ENCODE results near the gene ERBIN. TPM values are rescaled to one million over a fixed set of nuclear protein-coding genes. Genes with fewer than 3 reads are reported as not detected.
A peak's percentile ranks its signal among the peaks of the same experiment; 100 is the strongest.

The ERBIN gene
- polyA plus RNA-seq, 2 of the 4 experiments (the other 2 are of a cell fraction): 24.3 to 57.7 TPM

- DNase-seq (ENCODE audit: low read depth in 1 of 2, low spot score in 1 of 2) (no peak), FAIRE-seq (no peak), ATAC-seq (peak; percentile 21 to 40; a peak in 5 of 6 replicates)
- POLR2A ChIA-PET: interaction anchor here (0.8 to 2.7 kb wide), 2 partner anchors 90 to 220 kb away, joined by 5 to 13 read pairs; partner anchors contain the start of gene SREK1
- H3K4me2 ChIP-seq: peak overlapping the region; percentile 79
- TF ChIP-seq CHD2 (IDR thresholded peaks at IDR 0.05; ENCODE audit: low read length, partially characterized antibody) (no peak), RNF2 (IDR thresholded peaks at IDR 0.05; ENCODE audit: borderline replicate concordance, low read depth) (0 out of 2 replicates have a peak, but pooled peaks have one; percentile 40), BHLHE40 (IDR thresholded peaks at IDR 0.05; ENCODE audit: low read depth, low read length) (no peak)
- H3K4me1 ChIP-seq: peaks cover 46% of the 10 kb centered on the region
- H3K9me3 ChIP-seq: no peaks in the 10 kb centered on the region
- peak overlapping the region; percentile 78 for H3K4me3 ChIP-seq
- WGBS (ENCODE audit: missing lambda C conversion rate): 14% methylated on average over 19 of the region's 19 CpGs
- CTCF ChIA-PET: interaction anchor here (0.6 to 2.6 kb wide), 8 partner anchors 10 to 182 kb away, joined by 3 to 5 read pairs (median 3); no protein-coding TSS in a partner anchor
- H3K27ac ChIP-seq: peak overlapping the region; percentile 99
Measured at GRCh38 chr5:65924366-65925043, 1.9 kb upstream of the ERBIN start.

- FAIRE-seq: no peak
Measured at GRCh38 chr5:65925044-65925600, 1.3 kb upstream of the ERBIN start.

GRCh38 chr5:65925601-65926275 lies 637 bp upstream of the ERBIN start:
- ChIA-PET POLR2A (interaction anchor here (0.5 to 2.7 kb wide), 9 partner anchors 9 to 258 kb away, joined by 3 to 13 read pairs (median 3); partner anchors contain the start of genes NLN, SGTB and SREK1), CTCF (interaction anchor here (1.1 to 2.6 kb wide), 4 partner anchors 11 to 181 kb away, joined by 3 to 5 read pairs (median 4); no protein-coding TSS in a partner anchor)
- 2% methylated on average over 54 of the region's 94 CpGs for WGBS (ENCODE audit: missing lambda C conversion rate)
- peak overlapping the region; percentile 78 for H3K4me3 ChIP-seq
- ATAC-seq (peak; percentile 83 to 85), DNase-seq (ENCODE audit: low read depth in 1 of 2, low spot score in 1 of 2) (peak; percentile 69 to 89), FAIRE-seq (no peak)
- H3K4me1 ChIP-seq: peaks cover 44% of the 10 kb centered on the region
- H3K27ac ChIP-seq: peak overlapping the region; percentile 99
- H3K4me2 ChIP-seq: peak overlapping the region; percentile 80
- no peaks in the 10 kb centered on the region for H3K9me3 ChIP-seq
- TF ChIP-seq EP300 (IDR thresholded peaks at IDR 0.05): no peak
- TF ChIP-seq ZSCAN20 (CRISPR knock-in tag; IDR thresholded peaks at IDR 0.05): no peak
- TF ChIP-seq NPAS2 (CRISPR knock-in tag; IDR thresholded peaks at IDR 0.05; ENCODE audit: borderline replicate concordance): no peak
- peak; percentile 92; the same call in 1 of the 2 replicates for TF ChIP-seq HMGXB4 (CRISPR knock-in tag; IDR thresholded peaks at IDR 0.05; ENCODE audit: borderline replicate concordance)
- peak; percentile 57; the same call in 1 of the 3 replicates for TF ChIP-seq BCL3 (IDR thresholded peaks at IDR 0.05)
- peak; percentile 27 to 86 for TF ChIP-seq JUN (IDR thresholded peaks at IDR 0.05)
- 0 out of 2 replicates have a peak, but pooled peaks have one; percentile 55 for TF ChIP-seq TP53 (CRISPR knock-in tag; IDR thresholded peaks at IDR 0.05)
- TF ChIP-seq JUNB (IDR thresholded peaks at IDR 0.05): no peak

More at GRCh38 chr5:65925044-65925600, 1.3 kb upstream of the ERBIN start:
- H3K9me3 ChIP-seq: no peaks in the 10 kb centered on the region
- peak overlapping the region; percentile 99 for H3K27ac ChIP-seq
- peak overlapping the region; percentile 79 for H3K4me2 ChIP-seq
- TF ChIP-seq PHF8 (IDR thresholded peaks at IDR 0.05; ENCODE audit: borderline replicate concordance, low read depth) (peak; percentile 41; the same call in 1 of the 2 replicates), JUN (IDR thresholded peaks at IDR 0.05) (peak; percentile 51 to 86; a peak in 3 of 5 replicates), HOXB13 (CRISPR knock-in tag; IDR thresholded peaks at IDR 0.05; ENCODE audit: low read depth) (no peak), RNF2 (IDR thresholded peaks at IDR 0.05; ENCODE audit: borderline replicate concordance, low read depth) (peak; percentile 23; the same call in 1 of the 2 replicates), E2F6 (IDR thresholded peaks at IDR 0.05; ENCODE audit: borderline replicate concordance, low read depth) (peak; percentile 60; the same call in 1 of the 2 replicates), MAX (IDR thresholded peaks at IDR 0.05) (peak; percentile 58), ELK1 (IDR thresholded peaks at IDR 0.05; ENCODE audit: low read depth, low read length) (no peak), PBX3 (IDR thresholded peaks at IDR 0.05) (peak; percentile 13; the same call in 1 of the 2 replicates)
- DNase-seq (ENCODE audit: low read depth in 1 of 2, low spot score in 1 of 2): peak; percentile 40 to 77
- WGBS (ENCODE audit: missing lambda C conversion rate): 1% methylated on average over 16 of the region's 46 CpGs
- peaks cover 46% of the 10 kb centered on the region for H3K4me1 ChIP-seq
- CTCF ChIA-PET: interaction anchor here (1.2 to 2.6 kb wide), 4 partner anchors 10 to 40 kb away, joined by 3 to 5 read pairs (median 4); no protein-coding TSS in a partner anchor
- POLR2A ChIA-PET: interaction anchor here (0.5 to 2.7 kb wide), 7 partner anchors 28 to 258 kb away, joined by 3 to 13 read pairs (median 3); partner anchors contain the start of gene SREK1
- H3K4me3 ChIP-seq: peak overlapping the region; percentile 78
- peak; percentile 54 to 63 for ATAC-seq

Measured in A549 (cell line).